GM12875 (cell line): ENCODE data around the gene EML1.

Source experiments
- H3K4me3 ChIP-seq: one replicate; pipeline ENCODE4 v1.5.1; 2011; ENCODE audit warnings: low read depth, low read length, control low read depth
- TF ChIP-seq, protein P1 (sequence below): IDR thresholded peaks from 2 replicates; pipeline ENCODE4 v1.5.1; 2011; ENCODE audit warnings: low read depth, mild to moderate bottlenecking, control low read depth, inconsistent platforms, low read length, moderate library complexity, borderline replicate concordance; ENCODE audit not compliant: insufficient read depth

Gene EML1

GRCh38 chr14:99821519-99822508 is 28.6 kb downstream of the EML1 start:
- H3K4me3 ChIP-seq = no peak overlapping the region
- TF ChIP-seq, protein P1, sequence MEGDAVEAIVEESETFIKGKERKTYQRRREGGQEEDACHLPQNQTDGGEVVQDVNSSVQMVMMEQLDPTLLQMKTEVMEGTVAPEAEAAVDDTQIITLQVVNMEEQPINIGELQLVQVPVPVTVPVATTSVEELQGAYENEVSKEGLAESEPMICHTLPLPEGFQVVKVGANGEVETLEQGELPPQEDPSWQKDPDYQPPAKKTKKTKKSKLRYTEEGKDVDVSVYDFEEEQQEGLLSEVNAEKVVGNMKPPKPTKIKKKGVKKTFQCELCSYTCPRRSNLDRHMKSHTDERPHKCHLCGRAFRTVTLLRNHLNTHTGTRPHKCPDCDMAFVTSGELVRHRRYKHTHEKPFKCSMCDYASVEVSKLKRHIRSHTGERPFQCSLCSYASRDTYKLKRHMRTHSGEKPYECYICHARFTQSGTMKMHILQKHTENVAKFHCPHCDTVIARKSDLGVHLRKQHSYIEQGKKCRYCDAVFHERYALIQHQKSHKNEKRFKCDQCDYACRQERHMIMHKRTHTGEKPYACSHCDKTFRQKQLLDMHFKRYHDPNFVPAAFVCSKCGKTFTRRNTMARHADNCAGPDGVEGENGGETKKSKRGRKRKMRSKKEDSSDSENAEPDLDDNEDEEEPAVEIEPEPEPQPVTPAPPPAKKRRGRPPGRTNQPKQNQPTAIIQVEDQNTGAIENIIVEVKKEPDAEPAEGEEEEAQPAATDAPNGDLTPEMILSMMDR = no peak

GRCh38 chr14:99822800-99823455 is 29.7 kb downstream of the EML1 start:
- TF ChIP-seq, protein P1 = no peak
- H3K4me3 ChIP-seq = no peak overlapping the region

DNA sequence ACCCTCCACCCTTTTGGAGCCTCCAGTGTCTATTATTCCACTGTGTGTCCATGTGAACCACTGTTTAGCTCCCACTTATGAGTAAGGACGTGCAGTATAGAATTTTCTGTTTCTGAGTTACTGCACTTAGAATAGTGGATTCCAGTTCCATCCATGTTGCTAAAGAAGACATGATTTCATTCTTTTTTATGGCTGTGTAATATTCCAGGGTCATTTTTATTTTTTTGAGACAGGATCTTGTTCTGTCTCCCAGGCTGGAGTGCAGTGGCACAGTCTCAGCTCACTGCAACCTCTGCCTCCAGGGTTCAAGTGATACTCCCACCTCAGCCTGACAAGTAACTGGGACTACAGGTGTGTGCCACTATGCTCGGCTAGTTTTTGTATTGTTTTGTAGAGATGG is 31.6 kb downstream of the EML1 start:
- TF ChIP-seq, protein P1 = no peak
- no peak overlapping the region for H3K4me3 ChIP-seq

DNA sequence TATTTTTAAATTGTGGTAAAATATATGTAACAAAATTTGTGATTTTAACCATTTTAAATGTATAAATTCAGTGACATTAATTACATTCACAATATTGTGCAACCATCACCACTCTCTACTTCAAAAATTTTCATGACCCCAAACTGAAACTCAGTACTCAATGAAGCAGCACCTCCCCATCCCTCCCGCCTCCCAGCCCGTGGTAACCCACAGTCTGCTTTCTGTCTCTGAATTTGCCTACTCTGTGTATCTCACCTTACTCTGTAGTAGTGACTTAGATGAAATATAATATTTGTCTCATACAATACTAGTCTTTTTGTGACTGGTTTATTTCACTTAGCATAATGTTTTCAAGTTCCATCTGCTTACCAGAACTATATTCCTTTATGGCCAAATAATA is 36.2 kb downstream of the EML1 start:
- no peak overlapping the region for H3K4me3 ChIP-seq
- TF ChIP-seq, protein P1 = no peak

DNA sequence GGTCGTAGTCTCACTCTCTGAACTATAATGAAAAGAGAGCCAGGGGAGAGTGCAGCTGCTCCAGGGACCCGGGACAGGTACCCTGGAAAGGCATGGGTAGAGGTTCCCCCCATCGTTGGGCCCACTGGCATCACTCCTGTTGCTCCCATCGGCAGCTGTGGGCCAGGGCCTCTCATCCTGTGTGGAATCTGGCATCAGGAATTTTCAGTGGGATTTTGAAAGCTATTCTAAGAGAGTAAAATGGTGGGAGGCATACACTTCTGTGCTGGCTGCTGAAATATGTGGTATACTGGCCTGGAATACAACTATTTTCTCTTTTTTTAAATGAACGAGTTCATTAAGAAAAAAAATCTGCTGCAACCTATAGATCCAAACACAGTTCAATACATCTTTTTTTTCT is 38.1 kb downstream of the EML1 start:
- TF ChIP-seq, protein P1 = no peak
- H3K4me3 ChIP-seq = no peak overlapping the region

GRCh38 chr14:99831903-99832685 is 38.9 kb downstream of the EML1 start:
- H3K4me3 ChIP-seq = no peak overlapping the region
- TF ChIP-seq, protein P1 = no peak
